ENCODE results near the gene SLC12A7.

DNA sequence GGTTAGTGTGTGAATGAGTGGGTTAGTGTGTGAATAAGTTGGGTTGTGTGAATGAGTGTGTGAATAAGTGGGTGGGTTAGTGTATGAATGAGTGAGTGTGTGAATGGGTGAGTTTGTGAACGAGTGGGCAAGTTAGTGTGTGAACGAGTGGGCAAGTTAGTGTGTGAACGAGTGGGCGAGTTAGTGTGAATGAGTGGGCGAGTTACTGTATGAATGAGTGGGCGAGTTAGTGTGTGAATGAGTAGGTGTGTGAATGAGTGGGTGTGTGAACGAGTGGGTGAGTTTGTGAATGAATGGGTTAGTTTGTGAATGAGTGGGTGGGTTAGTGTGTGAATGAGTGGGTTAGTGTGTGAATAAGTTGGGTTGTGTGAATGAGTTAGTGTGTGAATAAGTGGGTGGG is 68.5 kb downstream of the SLC12A7 start:
- TF ChIP-seq, protein P1, sequence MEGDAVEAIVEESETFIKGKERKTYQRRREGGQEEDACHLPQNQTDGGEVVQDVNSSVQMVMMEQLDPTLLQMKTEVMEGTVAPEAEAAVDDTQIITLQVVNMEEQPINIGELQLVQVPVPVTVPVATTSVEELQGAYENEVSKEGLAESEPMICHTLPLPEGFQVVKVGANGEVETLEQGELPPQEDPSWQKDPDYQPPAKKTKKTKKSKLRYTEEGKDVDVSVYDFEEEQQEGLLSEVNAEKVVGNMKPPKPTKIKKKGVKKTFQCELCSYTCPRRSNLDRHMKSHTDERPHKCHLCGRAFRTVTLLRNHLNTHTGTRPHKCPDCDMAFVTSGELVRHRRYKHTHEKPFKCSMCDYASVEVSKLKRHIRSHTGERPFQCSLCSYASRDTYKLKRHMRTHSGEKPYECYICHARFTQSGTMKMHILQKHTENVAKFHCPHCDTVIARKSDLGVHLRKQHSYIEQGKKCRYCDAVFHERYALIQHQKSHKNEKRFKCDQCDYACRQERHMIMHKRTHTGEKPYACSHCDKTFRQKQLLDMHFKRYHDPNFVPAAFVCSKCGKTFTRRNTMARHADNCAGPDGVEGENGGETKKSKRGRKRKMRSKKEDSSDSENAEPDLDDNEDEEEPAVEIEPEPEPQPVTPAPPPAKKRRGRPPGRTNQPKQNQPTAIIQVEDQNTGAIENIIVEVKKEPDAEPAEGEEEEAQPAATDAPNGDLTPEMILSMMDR (optimal IDR thresholded peaks at IDR 0.05 in 1 of 3, IDR thresholded peaks at IDR 0.05 in 1 of 3, conservative IDR thresholded peaks at IDR 0.05 in 1 of 3; ENCODE audit: extremely low read depth in 1 of 3, insufficient read depth in 2 of 3, low read length in 3 of 3): no peak
- no peak for TF ChIP-seq EZH2 (IDR thresholded peaks at IDR 0.05; ENCODE audit: low read length)

All from keratinocyte (primary cell).